ENCODE data around the gene BCOR.

The BCOR gene

DNA sequence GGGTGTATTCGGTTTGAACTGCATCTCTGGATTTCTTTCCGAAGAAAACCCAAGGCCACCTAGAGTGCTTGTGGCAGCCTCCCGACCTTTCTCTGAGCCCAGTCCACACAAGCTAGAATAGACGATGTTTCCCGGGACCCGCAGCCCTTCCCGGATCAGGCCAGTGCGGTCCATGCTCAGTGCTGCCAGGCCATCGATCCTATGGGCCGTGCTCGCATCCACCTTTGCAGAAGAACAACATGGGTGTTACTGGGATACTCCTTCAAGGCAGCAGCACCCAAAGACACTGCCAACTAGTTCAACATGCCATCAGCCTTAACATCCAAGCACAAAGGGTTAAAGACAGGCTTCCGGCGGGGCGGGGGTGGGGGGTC, 22.8 kb downstream of the BCOR start:
- no peak for DNase-seq (ENCODE audit: low read depth)
- no peak overlapping the region for H3K4me3 ChIP-seq (ENCODE audit: low read length)
- TF ChIP-seq, protein P1, sequence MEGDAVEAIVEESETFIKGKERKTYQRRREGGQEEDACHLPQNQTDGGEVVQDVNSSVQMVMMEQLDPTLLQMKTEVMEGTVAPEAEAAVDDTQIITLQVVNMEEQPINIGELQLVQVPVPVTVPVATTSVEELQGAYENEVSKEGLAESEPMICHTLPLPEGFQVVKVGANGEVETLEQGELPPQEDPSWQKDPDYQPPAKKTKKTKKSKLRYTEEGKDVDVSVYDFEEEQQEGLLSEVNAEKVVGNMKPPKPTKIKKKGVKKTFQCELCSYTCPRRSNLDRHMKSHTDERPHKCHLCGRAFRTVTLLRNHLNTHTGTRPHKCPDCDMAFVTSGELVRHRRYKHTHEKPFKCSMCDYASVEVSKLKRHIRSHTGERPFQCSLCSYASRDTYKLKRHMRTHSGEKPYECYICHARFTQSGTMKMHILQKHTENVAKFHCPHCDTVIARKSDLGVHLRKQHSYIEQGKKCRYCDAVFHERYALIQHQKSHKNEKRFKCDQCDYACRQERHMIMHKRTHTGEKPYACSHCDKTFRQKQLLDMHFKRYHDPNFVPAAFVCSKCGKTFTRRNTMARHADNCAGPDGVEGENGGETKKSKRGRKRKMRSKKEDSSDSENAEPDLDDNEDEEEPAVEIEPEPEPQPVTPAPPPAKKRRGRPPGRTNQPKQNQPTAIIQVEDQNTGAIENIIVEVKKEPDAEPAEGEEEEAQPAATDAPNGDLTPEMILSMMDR (conservative IDR thresholded peaks at IDR 0.05; ENCODE audit: low read depth, low read length) = no peak

DNA sequence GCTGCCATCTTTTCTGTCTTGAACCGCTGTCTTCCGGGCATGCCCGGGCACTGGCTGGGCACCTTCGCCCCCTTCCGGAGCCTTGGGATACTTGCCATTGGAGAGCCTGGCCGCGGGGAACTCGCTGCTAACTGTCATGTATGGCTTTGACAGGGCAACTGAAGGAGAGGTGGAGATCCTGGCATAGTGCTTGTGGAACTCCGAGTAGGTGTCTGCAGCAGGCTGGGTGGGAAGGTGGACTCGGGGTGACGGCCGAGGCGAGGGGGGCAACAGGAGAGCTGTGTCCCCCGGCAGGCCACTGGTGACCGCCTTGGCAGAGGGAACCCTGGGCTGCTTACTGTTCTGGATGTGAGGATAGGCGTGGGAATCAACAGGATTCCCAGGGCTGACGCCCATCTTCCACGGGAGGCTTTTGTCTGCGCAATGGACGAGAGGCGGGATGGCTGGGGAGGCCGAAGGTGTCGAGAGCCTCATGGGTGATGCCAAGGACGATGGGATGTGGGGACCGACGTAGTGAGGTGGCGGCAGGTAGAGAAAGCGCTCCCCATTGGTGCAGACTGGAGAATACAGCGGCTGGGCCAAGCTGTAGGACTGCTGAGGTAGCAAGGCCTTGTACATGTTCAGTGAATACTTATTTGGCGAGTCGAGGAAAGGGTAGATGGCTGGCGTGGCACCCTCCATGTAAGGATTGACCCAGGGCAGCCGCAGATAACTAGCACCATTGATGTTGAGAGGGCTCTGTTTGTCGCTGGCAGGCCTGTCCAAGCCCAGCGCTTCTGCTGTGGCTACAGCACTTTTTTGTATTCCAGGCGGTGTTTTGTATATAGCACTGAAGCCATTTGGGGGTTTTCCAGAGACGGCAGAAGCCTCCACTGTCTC, 23.4 kb downstream of the BCOR start:
- DNase-seq (ENCODE audit: low read depth) = no peak
- TF ChIP-seq, protein P1 (conservative IDR thresholded peaks at IDR 0.05; ENCODE audit: low read depth, low read length) = no peak
- no peak overlapping the region for H3K4me3 ChIP-seq (ENCODE audit: low read length)

DNA sequence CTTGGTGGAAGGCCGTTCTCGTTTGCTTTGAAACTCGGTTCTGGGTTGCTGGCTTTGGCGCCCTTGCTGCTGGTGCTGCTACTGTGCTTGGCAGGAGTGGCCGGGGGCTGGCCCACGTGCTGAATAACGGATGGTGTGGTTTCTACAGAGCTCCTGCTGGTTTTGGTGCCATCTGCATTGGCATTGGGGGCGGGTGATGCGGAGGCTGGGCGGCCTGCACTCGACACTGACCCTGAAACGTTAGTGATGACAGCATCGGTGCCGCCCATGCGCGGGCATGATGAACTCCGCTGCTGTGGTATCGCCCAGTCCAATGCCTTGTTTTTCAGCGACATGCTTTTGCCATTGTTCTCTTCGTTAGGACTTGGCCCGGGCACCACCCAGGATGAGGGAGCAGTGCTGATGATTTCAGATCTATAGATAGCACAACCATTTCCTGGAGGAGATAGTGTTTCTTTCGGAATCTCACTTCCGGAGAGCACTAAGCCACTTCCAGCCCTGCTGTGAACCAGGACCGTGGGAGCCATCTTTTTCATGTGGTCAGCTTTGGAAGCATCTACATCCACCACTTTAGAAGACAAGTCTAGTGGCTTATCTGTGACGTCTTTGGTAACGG, 24.2 kb downstream of the BCOR start:
- no peak overlapping the region for H3K4me3 ChIP-seq (ENCODE audit: low read length)

DNA sequence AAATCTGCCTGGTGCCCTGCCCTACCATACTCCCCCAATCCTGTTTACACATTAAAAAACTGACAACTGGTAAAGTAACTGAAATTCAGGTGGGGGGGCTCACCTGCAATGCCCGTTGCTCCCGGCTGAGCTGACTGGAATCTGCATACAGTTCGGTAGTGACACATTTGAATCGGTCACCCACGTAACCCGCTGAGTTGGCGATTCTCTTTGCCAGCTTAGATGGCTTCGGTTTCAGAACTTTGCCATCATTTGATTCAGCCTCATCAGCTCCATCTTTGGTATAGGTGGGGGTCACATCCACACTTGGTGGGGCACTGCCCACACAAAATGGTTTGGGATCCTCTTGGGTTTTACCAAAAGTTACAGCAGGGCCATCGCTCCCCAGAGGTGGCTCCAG, 25.5 kb downstream of the BCOR start:
- TF ChIP-seq, protein P1 (conservative IDR thresholded peaks at IDR 0.05; ENCODE audit: low read depth, low read length) = no peak
- DNase-seq (ENCODE audit: low read depth) = no peak
- no peak overlapping the region for H3K4me3 ChIP-seq (ENCODE audit: low read length)

More for the DNA sequence above, 24.2 kb downstream of the BCOR start:
- TF ChIP-seq, protein P1 (conservative IDR thresholded peaks at IDR 0.05; ENCODE audit: low read depth, low read length) = no peak
- no peak for DNase-seq (ENCODE audit: low read depth)

DNA sequence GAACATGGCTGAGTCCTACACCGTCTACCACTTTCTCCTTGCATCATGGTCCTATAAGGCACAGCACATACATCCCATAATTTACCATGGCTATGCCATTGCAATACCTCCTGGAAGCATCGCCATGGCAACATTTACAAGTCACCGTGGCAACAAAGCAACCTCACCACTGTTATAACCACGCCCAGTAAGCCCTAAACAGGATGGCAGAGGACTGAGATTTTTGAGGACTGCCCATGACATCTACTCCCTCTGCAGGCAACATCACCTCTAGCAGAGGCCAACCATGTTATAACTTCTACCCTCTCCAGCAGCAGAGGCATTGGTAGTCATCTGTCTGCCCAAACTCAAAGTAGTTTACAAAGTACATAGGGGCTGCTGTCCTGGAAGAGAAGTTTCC, 29.7 kb downstream of the BCOR start:
- H3K4me3 ChIP-seq (ENCODE audit: low read length) = no peak overlapping the region
- no peak for DNase-seq (ENCODE audit: low read depth)
- TF ChIP-seq, protein P1 (conservative IDR thresholded peaks at IDR 0.05; ENCODE audit: low read depth, low read length) = no peak

DNA sequence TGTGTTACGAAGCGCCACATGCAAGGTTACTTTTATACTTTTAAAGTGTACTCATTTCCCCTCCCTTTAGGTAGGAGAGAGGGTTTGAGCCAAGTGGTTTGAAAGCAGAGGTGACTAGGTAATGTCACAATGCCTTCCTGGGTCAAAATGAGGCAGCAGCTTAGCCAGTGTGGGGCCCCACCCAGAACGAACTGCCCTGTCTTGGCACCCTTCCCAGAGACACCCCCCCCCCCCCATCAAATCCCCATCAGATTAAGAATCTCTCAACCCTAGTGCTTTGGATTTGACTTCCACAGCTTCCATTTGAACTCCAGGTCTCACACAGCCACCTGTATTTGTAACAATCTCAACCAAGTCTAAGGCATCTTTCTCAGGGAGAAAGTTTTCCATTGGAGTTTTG, 31.1 kb downstream of the BCOR start:
- TF ChIP-seq, protein P1 (conservative IDR thresholded peaks at IDR 0.05; ENCODE audit: low read depth, low read length) = no peak

More for the DNA sequence above, 31.1 kb downstream of the BCOR start:
- H3K4me3 ChIP-seq (ENCODE audit: low read length) = no peak overlapping the region
- no peak for DNase-seq (ENCODE audit: low read depth)
